GM23338 (cell line): ENCODE measurements around the gene WARS2. TPM values are rescaled to one million over a fixed set of nuclear protein-coding genes. Genes with fewer than 3 reads are reported as not detected.

Source experiments
- ATAC-seq: fragments of 200-7000 bp; cut with Tn5 transposase; 3 replicates; pipeline ENCODE4 v1.9.1; 2020
- DNase-seq: peaks from one replicate; pipeline ENCODE4 v3.0.0-alpha.2; 2015; ENCODE audit warnings: low spot score
- H2AFZ ChIP-seq: fragments of 200-600 bp; sonication (generic); 2 replicates; pipeline ENCODE4 v1.8.0; 2016; ENCODE audit warnings: antibody characterized with exemption, mild to moderate bottlenecking, moderate library complexity
- H3F3A ChIP-seq: fragments of 200-600 bp; sonication (generic); replicated peaks from 2 replicates; pipeline ENCODE4 v1.8.0; 2017; ENCODE audit warnings: antibody characterized with exemption, mixed run types, low read depth
- H3K27ac ChIP-seq: fragments of 200-600 bp; sonication (generic); 2 replicates; pipeline ENCODE4 v1.6.1; 2016; ENCODE audit warnings: low read depth
- H3K27me3 ChIP-seq: fragments of 200-600 bp; sonication (generic); 2 replicates; pipeline ENCODE4 v1.8.0; 2016; ENCODE audit warnings: mild to moderate bottlenecking, mixed run types, moderate library complexity; ENCODE audit not compliant: insufficient read depth
- H3K36me3 ChIP-seq: fragments of 200-600 bp; sonication (generic); 2 replicates; pipeline ENCODE4 v1.8.0; 2016; ENCODE audit warnings: mild to moderate bottlenecking; ENCODE audit not compliant: insufficient read depth
- H3K4me1 ChIP-seq: fragments of 200-600 bp; sonication (generic); 2 replicates; pipeline ENCODE4 v1.8.0; 2016; ENCODE audit warnings: mild to moderate bottlenecking, moderate library complexity; ENCODE audit not compliant: insufficient read depth
- H3K4me2 ChIP-seq: fragments of 200-600 bp; sonication (generic); 2 replicates; pipeline ENCODE4 v1.7.1; 2017; ENCODE audit warnings: mixed run types
- H3K4me3 ChIP-seq: fragments of 200-600 bp; sonication (generic); 2 replicates; pipeline ENCODE4 v1.6.1; 2016; ENCODE audit warnings: mixed run types
- H3K79me2 ChIP-seq: fragments of 200-600 bp; sonication (generic); replicated peaks from 2 replicates; pipeline ENCODE4 v1.8.0; 2017; ENCODE audit warnings: mild to moderate bottlenecking; ENCODE audit not compliant: insufficient read depth
- H3K9me2 ChIP-seq: fragments of 200-600 bp; sonication (generic); 2 replicates; pipeline ENCODE4 v1.8.0; 2017; ENCODE audit not compliant: insufficient read depth
- H4K20me1 ChIP-seq: fragments of 200-600 bp; sonication (generic); replicated peaks from 2 replicates; pipeline ENCODE4 v1.8.0; 2017; ENCODE audit warnings: mild to moderate bottlenecking; ENCODE audit not compliant: insufficient read depth
- H3K27ac Mint-ChIP-seq: 2 replicates; pipeline ENCODE4 v1.8.0; 2020; ENCODE audit warnings: inconsistent platforms, mild to moderate bottlenecking, moderate library complexity, mixed read lengths
- H3K27me3 Mint-ChIP-seq: 3 replicates; pipeline ENCODE4 v1.8.0; 2022; ENCODE audit warnings: low read depth, mild to moderate bottlenecking, moderate library complexity, mixed read lengths, inconsistent platforms; ENCODE audit not compliant: insufficient read depth, poor library complexity
- H3K36me3 Mint-ChIP-seq: 3 replicates; pipeline ENCODE4 v1.8.0; 2021; ENCODE audit warnings: low read depth, mild to moderate bottlenecking, inconsistent platforms, moderate library complexity, mixed read lengths
- H3K4me1 Mint-ChIP-seq: 3 replicates; pipeline ENCODE4 v1.8.0; 2020; ENCODE audit warnings: mild to moderate bottlenecking, inconsistent platforms, mixed read lengths
- H3K4me3 Mint-ChIP-seq: 3 replicates; pipeline ENCODE4 v1.8.0; 2021; ENCODE audit warnings: moderate library complexity, mild to moderate bottlenecking, inconsistent platforms, mixed read lengths
- H3K9me3 Mint-ChIP-seq: 3 replicates; pipeline ENCODE4 v1.8.0; 2020; ENCODE audit warnings: moderate library complexity, mild to moderate bottlenecking, inconsistent platforms, mixed read lengths
- EZH2phosphoT487 ChIP-seq: fragments of 200-600 bp; sonication (generic); IDR thresholded peaks from one replicate; pipeline ENCODE4 v1.8.1; 2018; ENCODE audit warnings: antibody characterized with exemption; ENCODE audit not compliant: unreplicated experiment
- JUNB ChIP-seq: IDR thresholded peaks from one replicate; pipeline ENCODE4 v1.6.1; 2016; ENCODE audit warnings: antibody characterized with exemption; ENCODE audit not compliant: unreplicated experiment
- NANOG ChIP-seq: IDR thresholded peaks from 2 replicates; pipeline ENCODE4 v1.6.1; 2016; ENCODE audit warnings: antibody characterized with exemption, borderline replicate concordance
- POLR2AphosphoS5 ChIP-seq: IDR thresholded peaks from 2 replicates; pipeline ENCODE4 v1.6.1; 2016; ENCODE audit warnings: antibody characterized with exemption, low read depth
- ZNF114 ChIP-seq: fragments of 250-450 bp; sonication (Bioruptor Pico); IDR thresholded peaks from 2 replicates; pipeline ENCODE4 v1.5.0; 2020; ENCODE audit warnings: mild to moderate bottlenecking, moderate library complexity
- polyA plus RNA-seq: library from polyadenylated mRNA; unstranded; fragments of >200 nt; fragmentation: Nextera tagmentation; extraction: Ambion mirVana; gene quantifications from 2 replicates; pipeline ENCODE4 v1.2.1, GENCODE V29; 2016
- total RNA-seq: library from RNA; depleted of rRNA; stranded (reverse); fragments of >200 nt; shearing (Covaris generic); gene quantifications from 2 replicates; pipeline ENCODE4 v1.2.3, GENCODE V29; 2014
- TF ChIP-seq, protein P1 (sequence below): IDR thresholded peaks from one replicate; pipeline ENCODE4 v1.6.1; 2018; ENCODE audit warnings: antibody characterized with exemption; ENCODE audit not compliant: unreplicated experiment
- TF ChIP-seq, protein P2 (sequence below): IDR thresholded peaks from 2 replicates; pipeline ENCODE4 v1.6.1; 2016; ENCODE audit warnings: antibody characterized with exemption
- TF ChIP-seq, protein P3 (sequence below): fragments of 250-450 bp; sonication (Bioruptor Pico); IDR thresholded peaks from 2 replicates; pipeline ENCODE4 v1.5.0; 2020; ENCODE audit warnings: mild to moderate bottlenecking, moderate library complexity

WARS2 gene
- total and polyA plus RNA-seq, 2 experiments from 2014 or later: 6.4 to 12.6 TPM

DNA sequence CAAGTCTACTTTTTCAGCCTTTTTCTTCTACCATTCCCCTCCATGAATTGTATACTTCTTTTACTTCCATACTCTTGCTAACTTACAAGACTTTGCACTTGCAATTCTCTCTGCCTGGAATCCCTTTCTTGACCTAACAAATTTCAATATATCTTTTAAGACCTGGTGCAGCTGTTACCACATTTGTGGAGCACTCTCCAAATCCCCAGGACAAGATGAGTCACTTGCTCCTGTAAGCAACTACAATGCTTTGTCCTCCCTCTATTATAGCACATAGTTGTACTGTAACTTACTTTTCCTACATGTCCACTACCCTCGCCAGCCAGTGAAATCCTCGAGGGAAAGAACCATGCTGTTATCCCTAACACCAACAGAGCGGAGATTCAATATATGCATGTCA lies 43.1 kb downstream of the WARS2 start (continued):
- TF ChIP-seq, protein P1, sequence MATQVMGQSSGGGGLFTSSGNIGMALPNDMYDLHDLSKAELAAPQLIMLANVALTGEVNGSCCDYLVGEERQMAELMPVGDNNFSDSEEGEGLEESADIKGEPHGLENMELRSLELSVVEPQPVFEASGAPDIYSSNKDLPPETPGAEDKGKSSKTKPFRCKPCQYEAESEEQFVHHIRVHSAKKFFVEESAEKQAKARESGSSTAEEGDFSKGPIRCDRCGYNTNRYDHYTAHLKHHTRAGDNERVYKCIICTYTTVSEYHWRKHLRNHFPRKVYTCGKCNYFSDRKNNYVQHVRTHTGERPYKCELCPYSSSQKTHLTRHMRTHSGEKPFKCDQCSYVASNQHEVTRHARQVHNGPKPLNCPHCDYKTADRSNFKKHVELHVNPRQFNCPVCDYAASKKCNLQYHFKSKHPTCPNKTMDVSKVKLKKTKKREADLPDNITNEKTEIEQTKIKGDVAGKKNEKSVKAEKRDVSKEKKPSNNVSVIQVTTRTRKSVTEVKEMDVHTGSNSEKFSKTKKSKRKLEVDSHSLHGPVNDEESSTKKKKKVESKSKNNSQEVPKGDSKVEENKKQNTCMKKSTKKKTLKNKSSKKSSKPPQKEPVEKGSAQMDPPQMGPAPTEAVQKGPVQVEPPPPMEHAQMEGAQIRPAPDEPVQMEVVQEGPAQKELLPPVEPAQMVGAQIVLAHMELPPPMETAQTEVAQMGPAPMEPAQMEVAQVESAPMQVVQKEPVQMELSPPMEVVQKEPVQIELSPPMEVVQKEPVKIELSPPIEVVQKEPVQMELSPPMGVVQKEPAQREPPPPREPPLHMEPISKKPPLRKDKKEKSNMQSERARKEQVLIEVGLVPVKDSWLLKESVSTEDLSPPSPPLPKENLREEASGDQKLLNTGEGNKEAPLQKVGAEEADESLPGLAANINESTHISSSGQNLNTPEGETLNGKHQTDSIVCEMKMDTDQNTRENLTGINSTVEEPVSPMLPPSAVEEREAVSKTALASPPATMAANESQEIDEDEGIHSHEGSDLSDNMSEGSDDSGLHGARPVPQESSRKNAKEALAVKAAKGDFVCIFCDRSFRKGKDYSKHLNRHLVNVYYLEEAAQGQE: no peak
- TF ChIP-seq JUNB (no peak), EZH2phosphoT487 (no peak)

DNA sequence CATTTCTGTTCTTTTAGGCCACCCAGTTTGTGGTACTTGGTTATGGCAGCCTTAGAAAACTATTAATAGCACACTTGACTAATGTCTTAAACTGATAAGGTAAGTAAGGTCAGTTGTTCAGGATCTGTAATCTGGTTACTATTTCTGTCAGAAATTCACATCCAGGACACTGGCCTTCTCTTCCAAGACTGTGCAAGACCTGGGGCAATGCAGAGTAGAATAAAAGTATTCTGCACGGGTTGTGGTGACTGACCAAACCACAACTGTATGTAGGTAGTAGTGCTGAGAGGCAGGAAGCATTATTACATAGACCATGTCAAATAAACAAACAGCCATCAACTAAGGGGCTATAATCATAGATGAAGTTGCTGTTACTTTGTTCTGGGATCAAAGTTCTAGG lies 46.7 kb downstream of the WARS2 start:
- H3K36me3 ChIP-seq: no peaks in the 10 kb centered on the region
- Mint-ChIP-seq H3K9me3 (no peaks in the 10 kb centered on the region), H3K27ac (no peak overlapping the region), H3K4me3 (no peak overlapping the region), H3K36me3 (no peaks in the 10 kb centered on the region), H3K4me1 (peaks cover 8% of the 10 kb centered on the region; the same call in 2 of the 3 replicates), H3K27me3 (peaks cover 2% of the 10 kb centered on the region)
- no peak overlapping the region for H3K27ac ChIP-seq
- H3K79me2 ChIP-seq: no peaks in the 10 kb centered on the region
- H3K9me2 ChIP-seq: no peaks in the 10 kb centered on the region
- no peak overlapping the region for H3K4me2 ChIP-seq
- H3K27me3 ChIP-seq: no peaks in the 10 kb centered on the region
- H4K20me1 ChIP-seq: no peaks in the 10 kb centered on the region; the same call in 1 of the 2 replicates
- no peaks in the 10 kb centered on the region for H3K4me1 ChIP-seq
- no peak overlapping the region for H3K4me3 ChIP-seq
- no peaks in the 10 kb centered on the region for H3F3A ChIP-seq
- DNase-seq: no peak
- ATAC-seq: no peak
- H2AFZ ChIP-seq: no peak overlapping the region
- TF ChIP-seq POLR2AphosphoS5 (no peak), ZNF114 (CRISPR knock-in tag) (no peak), EZH2phosphoT487 (no peak), JUNB (no peak), NANOG (no peak)
- TF ChIP-seq, protein P2, sequence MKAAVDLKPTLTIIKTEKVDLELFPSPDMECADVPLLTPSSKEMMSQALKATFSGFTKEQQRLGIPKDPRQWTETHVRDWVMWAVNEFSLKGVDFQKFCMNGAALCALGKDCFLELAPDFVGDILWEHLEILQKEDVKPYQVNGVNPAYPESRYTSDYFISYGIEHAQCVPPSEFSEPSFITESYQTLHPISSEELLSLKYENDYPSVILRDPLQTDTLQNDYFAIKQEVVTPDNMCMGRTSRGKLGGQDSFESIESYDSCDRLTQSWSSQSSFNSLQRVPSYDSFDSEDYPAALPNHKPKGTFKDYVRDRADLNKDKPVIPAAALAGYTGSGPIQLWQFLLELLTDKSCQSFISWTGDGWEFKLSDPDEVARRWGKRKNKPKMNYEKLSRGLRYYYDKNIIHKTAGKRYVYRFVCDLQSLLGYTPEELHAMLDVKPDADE: no peak
- TF ChIP-seq, protein P1: no peak
- TF ChIP-seq, protein P3, sequence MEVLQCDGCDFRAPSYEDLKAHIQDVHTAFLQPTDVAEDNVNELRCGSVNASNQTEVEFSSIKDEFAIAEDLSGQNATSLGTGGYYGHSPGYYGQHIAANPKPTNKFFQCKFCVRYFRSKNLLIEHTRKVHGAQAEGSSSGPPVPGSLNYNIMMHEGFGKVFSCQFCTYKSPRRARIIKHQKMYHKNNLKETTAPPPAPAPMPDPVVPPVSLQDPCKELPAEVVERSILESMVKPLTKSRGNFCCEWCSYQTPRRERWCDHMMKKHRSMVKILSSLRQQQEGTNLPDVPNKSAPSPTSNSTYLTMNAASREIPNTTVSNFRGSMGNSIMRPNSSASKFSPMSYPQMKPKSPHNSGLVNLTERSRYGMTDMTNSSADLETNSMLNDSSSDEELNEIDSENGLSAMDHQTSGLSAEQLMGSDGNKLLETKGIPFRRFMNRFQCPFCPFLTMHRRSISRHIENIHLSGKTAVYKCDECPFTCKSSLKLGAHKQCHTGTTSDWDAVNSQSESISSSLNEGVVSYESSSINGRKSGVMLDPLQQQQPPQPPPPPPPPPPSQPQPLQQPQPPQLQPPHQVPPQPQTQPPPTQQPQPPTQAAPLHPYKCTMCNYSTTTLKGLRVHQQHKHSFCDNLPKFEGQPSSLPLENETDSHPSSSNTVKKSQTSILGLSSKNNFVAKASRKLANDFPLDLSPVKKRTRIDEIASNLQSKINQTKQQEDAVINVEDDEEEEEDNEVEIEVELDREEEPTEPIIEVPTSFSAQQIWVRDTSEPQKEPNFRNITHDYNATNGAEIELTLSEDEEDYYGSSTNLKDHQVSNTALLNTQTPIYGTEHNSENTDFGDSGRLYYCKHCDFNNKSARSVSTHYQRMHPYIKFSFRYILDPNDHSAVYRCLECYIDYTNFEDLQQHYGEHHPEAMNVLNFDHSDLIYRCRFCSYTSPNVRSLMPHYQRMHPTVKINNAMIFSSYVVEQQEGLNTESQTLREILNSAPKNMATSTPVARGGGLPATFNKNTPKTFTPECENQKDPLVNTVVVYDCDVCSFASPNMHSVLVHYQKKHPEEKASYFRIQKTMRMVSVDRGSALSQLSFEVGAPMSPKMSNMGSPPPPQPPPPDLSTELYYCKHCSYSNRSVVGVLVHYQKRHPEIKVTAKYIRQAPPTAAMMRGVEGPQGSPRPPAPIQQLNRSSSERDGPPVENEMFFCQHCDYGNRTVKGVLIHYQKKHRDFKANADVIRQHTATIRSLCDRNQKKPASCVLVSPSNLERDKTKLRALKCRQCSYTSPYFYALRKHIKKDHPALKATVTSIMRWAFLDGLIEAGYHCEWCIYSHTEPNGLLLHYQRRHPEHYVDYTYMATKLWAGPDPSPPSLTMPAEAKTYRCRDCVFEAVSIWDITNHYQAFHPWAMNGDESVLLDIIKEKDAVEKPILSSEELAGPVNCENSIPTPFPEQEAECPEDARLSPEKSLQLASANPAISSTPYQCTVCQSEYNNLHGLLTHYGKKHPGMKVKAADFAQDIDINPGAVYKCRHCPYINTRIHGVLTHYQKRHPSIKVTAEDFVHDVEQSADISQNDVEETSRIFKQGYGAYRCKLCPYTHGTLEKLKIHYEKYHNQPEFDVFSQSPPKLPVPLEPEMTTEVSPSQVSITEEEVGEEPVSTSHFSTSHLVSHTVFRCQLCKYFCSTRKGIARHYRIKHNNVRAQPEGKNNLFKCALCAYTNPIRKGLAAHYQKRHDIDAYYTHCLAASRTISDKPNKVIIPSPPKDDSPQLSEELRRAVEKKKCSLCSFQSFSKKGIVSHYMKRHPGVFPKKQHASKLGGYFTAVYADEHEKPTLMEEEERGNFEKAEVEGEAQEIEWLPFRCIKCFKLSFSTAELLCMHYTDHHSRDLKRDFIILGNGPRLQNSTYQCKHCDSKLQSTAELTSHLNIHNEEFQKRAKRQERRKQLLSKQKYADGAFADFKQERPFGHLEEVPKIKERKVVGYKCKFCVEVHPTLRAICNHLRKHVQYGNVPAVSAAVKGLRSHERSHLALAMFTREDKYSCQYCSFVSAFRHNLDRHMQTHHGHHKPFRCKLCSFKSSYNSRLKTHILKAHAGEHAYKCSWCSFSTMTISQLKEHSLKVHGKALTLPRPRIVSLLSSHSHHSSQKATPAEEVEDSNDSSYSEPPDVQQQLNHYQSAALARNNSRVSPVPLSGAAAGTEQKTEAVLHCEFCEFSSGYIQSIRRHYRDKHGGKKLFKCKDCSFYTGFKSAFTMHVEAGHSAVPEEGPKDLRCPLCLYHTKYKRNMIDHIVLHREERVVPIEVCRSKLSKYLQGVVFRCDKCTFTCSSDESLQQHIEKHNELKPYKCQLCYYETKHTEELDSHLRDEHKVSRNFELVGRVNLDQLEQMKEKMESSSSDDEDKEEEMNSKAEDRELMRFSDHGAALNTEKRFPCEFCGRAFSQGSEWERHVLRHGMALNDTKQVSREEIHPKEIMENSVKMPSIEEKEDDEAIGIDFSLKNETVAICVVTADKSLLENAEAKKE (CRISPR knock-in tag): no peak
